ENCODE results near the gene IPO11. TPM values are rescaled to one million over a fixed set of nuclear protein-coding genes. Genes with fewer than 3 reads are reported as not detected.

Gene IPO11
- total and polyA plus RNA-seq, 2 of the 13 experiments (the other 11 are each of a cell fraction or from before 2014, with no cell fraction given), result 13.9 to 24.4 TPM

- TF ChIP-seq LBX2 (CRISPR knock-in tag; IDR thresholded peaks at IDR 0.05; ENCODE audit: borderline replicate concordance), result 0 out of 2 replicates have a peak, but pooled peaks have one; percentile 51
- TF ChIP-seq ZFY (CRISPR knock-in tag; IDR thresholded peaks at IDR 0.05), result peak; percentile 97
- TF ChIP-seq SP140L (CRISPR knock-in tag; IDR thresholded peaks at IDR 0.05; ENCODE audit: borderline replicate concordance), result peak; percentile 92; the same call in 1 of the 2 replicates
- TF ChIP-seq CENPX (CRISPR knock-in tag; IDR thresholded peaks at IDR 0.05), result no peak
- no peak for TF ChIP-seq HOXD1 (CRISPR knock-in tag; IDR thresholded peaks at IDR 0.05)
- TF ChIP-seq ETV6 (CRISPR knock-in tag; conservative IDR thresholded peaks at IDR 0.05), result peak; percentile 74; the same call in 1 of the 2 replicates
- 0 out of 2 replicates have a peak, but pooled peaks have one; percentile 53 for TF ChIP-seq ZXDC (CRISPR knock-in tag; IDR thresholded peaks at IDR 0.05)
- 0 out of 2 replicates have a peak, but pooled peaks have one; percentile 16 for TF ChIP-seq PBX3 (CRISPR knock-in tag; IDR thresholded peaks at IDR 0.05; ENCODE audit: borderline replicate concordance)
- no peak for TF ChIP-seq PBX2 (CRISPR knock-in tag; IDR thresholded peaks at IDR 0.05)
- no peak for TF ChIP-seq ZSCAN20 (CRISPR knock-in tag; IDR thresholded peaks at IDR 0.05; ENCODE audit: borderline replicate concordance)
- peak; percentile 75 for TF ChIP-seq ZNF724P (CRISPR knock-in tag; IDR thresholded peaks at IDR 0.05; ENCODE audit: borderline replicate concordance)
- TF ChIP-seq ZFP1 (CRISPR knock-in tag; IDR thresholded peaks at IDR 0.05), result peak; percentile 80
- TF ChIP-seq FOSL2 (CRISPR knock-in tag; IDR thresholded peaks at IDR 0.05), result peak; percentile 28
- TF ChIP-seq BORCS8-MEF2B (CRISPR knock-in tag; IDR thresholded peaks at IDR 0.05), result peak; percentile 87
- 0 out of 2 replicates have a peak, but pooled peaks have one; percentile 50 for TF ChIP-seq FIP1L1 (IDR thresholded peaks at IDR 0.05; ENCODE audit: borderline replicate concordance, insufficient read depth, low read depth, low read length)
- 0 out of 2 replicates have a peak, but pooled peaks have one; percentile 33 for TF ChIP-seq ZNF138 (CRISPR knock-in tag; IDR thresholded peaks at IDR 0.05; ENCODE audit: low read depth)
- peak; percentile 64; the same call in 1 of the 2 replicates for TF ChIP-seq ZFP41 (CRISPR knock-in tag; IDR thresholded peaks at IDR 0.05; ENCODE audit: borderline replicate concordance)
- peak; percentile 82 for TF ChIP-seq CAMTA2 (CRISPR knock-in tag; IDR thresholded peaks at IDR 0.05; ENCODE audit: borderline replicate concordance)
- TF ChIP-seq ASH2L (IDR thresholded peaks at IDR 0.05; ENCODE audit: insufficient read length, low read depth, low read length), result peak; percentile 95
- TF ChIP-seq ZNF550 (CRISPR knock-in tag; IDR thresholded peaks at IDR 0.05; ENCODE audit: borderline replicate concordance), result no peak
- TF ChIP-seq ZMYM3 (CRISPR knock-in tag; IDR thresholded peaks at IDR 0.05), result no peak
- TF ChIP-seq U2AF2 (IDR thresholded peaks at IDR 0.05; ENCODE audit: low read depth, low read length), result no peak; the same call in 1 of the 2 replicates
These were observed 8.9 kb upstream of the IPO11 start, which contains the start of gene DIMT1 (continued) for GRCh38 chr5:62403411-62404250.

Measured in HepG2 (cell line).